ENCODE measurements around the gene KRTAP5-10.

DNA sequence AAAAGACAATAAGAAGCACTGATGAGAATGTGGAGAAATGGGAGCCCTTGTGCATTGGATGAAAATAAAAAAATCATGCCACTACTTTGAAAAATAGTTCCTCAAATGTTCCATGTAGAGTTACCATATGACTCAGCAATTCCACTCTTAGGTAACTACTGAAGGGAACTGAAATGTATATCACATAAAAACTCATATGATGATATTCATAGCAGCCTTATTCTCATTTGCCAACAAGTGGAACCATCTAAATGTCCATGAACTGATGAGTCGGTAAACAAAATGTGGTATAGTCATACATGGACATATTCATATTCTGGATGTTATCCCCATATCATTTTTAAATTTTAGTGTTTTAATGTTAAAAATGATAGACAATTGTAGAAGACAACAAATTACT lies 13.7 kb upstream of the KRTAP5-10 start:
- TF ChIP-seq, protein P1, sequence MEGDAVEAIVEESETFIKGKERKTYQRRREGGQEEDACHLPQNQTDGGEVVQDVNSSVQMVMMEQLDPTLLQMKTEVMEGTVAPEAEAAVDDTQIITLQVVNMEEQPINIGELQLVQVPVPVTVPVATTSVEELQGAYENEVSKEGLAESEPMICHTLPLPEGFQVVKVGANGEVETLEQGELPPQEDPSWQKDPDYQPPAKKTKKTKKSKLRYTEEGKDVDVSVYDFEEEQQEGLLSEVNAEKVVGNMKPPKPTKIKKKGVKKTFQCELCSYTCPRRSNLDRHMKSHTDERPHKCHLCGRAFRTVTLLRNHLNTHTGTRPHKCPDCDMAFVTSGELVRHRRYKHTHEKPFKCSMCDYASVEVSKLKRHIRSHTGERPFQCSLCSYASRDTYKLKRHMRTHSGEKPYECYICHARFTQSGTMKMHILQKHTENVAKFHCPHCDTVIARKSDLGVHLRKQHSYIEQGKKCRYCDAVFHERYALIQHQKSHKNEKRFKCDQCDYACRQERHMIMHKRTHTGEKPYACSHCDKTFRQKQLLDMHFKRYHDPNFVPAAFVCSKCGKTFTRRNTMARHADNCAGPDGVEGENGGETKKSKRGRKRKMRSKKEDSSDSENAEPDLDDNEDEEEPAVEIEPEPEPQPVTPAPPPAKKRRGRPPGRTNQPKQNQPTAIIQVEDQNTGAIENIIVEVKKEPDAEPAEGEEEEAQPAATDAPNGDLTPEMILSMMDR (IDR thresholded peaks at IDR 0.05) = no peak
- TF ChIP-seq POLR2A (IDR thresholded peaks at IDR 0.05) (no peak), POLR2AphosphoS5 (IDR thresholded peaks at IDR 0.05) (no peak), EP300 (IDR thresholded peaks at IDR 0.05) (no peak)
